ENCODE data around the gene DST.

The DST gene

GRCh38 chr6:56620229-56620868 is 22.3 kb downstream of the DST start:
- DNase-seq, result no peak

- no peak for DNase-seq
Measured at GRCh38 chr6:56618050-56618449, 24.6 kb downstream of the DST start.

- DNase-seq, result no peak
Measured at GRCh38 chr6:56616967-56617366, 25.7 kb downstream of the DST start.

GRCh38 chr6:56613247-56613851 is 29.3 kb downstream of the DST start:
- DNase-seq, result no peak

DNA sequence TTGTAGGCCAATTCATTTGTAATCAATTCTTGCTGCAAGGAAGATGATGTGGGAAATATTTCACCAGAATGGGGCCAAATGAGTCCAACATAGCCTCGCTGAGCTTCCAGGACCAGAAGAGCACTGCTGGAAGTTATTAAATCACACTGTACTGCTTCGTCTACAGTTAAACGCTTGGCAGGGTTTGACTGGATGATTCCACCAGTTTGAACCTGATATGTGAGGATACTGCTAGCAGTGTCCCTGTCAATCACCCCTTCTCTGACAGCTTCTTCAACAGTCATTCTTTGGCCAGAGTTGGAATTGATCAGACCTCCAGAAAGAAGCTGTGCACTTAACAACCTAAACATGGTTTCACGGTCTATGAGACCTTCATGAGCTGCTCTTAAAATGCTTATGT is 34.4 kb downstream of the DST start:
- no peak for DNase-seq

DNA sequence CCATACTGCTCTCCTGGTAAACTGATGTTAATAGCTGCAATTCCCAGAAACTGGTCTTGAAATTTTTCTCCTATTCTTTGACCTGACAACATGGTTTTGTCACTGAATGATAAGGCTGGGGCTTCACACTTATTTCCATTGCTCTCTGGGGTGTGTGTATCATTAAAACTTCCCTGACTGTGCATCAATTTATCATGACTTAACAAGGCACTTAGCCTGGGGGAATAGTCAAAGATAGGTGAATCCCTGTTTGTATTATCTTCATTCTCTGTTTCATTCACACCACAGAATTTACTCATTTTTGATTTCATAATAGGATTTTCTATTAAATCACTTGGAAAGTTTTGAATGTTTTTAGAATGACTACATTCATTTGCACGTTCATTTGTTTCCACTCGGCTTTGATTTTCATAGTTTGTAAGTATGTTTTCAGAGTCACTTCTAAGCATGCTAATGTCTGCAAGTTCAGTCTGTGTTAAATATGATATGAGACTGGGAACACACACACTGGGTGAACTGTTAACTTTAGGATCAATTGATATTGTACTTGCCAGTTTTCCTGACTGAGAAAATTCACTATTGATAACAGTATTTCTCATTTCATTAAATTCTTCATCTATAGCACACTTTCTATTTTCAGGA is 35.5 kb downstream of the DST start:
- no peak for DNase-seq

DNA sequence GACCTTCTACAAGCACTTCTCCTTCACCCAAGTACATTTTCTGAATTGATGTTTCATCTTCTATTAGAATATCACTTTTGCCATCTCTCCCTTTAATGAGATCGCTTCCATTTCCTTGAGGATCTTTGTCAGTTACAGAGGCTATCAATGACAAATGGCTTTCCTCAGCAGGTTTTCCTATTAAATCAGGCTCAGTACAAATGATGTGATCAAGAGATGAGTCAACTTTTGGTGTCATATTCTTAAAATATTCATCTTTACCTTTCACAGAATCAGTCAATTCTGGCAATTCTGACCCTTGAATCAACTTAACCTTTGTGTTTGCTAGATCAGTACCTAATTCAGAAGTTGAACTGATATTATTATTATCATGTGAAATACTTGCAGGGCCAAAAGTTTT is 37.3 kb downstream of the DST start:
- DNase-seq, result no peak

GRCh38 chr6:56604186-56604585 is 38.5 kb downstream of the DST start:
- no peak for DNase-seq

- no peak for DNase-seq
Measured at GRCh38 chr6:56601390-56601789, 41.3 kb downstream of the DST start.

GRCh38 chr6:56595490-56596122 is 47.1 kb downstream of the DST start:
- DNase-seq, result peak; percentile 52

GRCh38 chr6:56594699-56595098 is 48.0 kb downstream of the DST start:
- no peak for DNase-seq

GRCh38 chr6:56593801-56594318 is 48.8 kb downstream of the DST start:
- DNase-seq, result peak; percentile 19

GRCh38 chr6:56582236-56582635 is 60.5 kb downstream of the DST start:
- no peak for DNase-seq

DNA sequence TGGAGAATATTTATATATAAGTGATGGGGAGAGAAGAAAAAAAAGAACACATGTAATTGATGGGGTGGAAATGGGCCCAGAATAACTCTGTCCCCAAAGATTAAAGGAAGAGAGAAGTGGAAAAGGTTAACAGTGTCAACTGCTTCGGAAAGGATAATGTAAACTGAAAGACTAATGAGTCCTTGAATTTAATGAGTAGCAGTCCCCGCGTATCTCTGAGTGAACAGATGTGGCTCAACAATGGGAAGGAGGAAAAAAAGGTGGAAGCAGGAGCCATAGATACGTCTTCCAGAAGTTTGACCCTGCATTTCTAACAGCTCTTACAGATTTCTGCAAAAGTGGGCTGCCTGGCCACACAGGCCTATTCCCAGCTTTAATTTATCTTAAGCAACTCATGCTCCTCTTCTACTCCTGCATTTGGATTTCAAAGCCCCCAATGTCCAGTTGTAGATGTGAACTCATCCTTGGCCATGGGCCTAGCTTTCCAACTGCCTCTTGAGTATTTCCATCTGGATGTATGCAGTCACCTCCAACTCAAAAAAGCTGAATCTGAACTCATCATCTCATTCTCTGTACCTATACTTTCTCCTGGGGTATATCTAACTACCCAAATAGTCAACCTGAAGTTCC is 61.3 kb downstream of the DST start:
- DNase-seq, result no peak

DNA sequence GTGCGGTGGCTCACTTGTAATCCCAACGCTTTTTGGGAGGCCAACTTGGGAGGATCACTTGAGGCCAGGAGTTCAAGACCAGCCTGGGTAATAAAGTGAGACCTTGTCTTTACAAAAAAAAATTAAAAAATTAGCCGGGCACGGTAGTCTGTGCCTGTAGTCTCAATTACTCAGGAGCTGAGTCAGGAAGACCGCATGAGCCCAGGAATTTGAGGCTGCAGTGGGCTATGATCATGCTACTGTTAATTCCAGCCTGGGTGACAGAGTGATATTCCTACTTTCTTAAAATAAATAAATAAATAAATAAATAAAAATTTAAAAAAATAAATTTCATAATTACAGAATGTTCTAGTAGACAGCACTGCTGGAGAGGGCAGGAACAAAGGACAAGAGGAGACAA is 62.4 kb downstream of the DST start:
- no peak for DNase-seq

- no peak for DNase-seq
Measured at GRCh38 chr6:56579155-56579851, 63.4 kb downstream of the DST start.

GRCh38 chr6:56575736-56576135 is 67.0 kb downstream of the DST start:
- no peak for DNase-seq

DNA sequence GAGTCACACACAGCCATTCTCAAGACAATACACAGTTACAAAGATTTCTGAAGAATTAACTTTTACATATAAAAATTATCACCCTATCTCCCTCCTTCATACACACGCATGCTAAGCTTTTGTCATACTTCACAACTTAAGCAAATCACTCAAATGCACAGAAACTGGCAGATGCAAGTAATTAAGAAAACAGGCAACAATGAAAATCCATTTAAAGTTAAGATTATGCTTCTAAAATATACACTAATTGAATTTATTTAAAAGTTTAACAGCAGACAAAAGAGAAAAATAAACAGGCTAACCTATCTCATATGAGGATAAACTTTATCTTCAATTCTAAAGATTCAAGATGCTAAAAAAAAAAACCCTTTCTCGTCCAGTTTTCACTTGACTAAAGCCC is 68.4 kb downstream of the DST start:
- no peak for DNase-seq

DNA sequence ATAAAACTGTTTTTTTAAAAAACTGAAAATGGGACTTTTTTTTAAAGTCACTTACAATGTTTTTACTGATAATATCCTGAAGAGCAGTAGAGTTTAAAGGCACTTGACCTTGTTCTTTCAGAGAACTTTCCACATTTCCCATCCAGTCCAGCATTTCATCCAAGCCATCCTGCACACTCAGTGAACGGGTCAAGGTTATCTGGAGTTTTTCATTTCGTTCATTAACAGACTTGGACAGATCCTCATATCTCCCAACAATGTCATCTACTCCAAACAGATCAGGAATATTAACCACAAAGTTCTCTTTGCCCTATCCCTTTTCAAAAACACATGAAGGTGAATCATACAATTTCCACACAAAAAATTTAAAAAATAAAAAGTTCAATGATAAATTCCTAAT is 69.1 kb downstream of the DST start:
- no peak for DNase-seq

- no peak for DNase-seq
Measured at GRCh38 chr6:56572788-56573471, 69.8 kb downstream of the DST start.

GRCh38 chr6:56571605-56572004 is 71.1 kb downstream of the DST start:
- DNase-seq, result no peak

Data from activated naive CD4-positive, alpha-beta T cell treated with anti-CD3 and anti-CD28 coated beads, Interleukin-2, amount 50 U/mL, for 16 hours (primary cell).